Peyer's patch (tissue), 4 donors: ENCODE measurements around the gene INPP5F. TPM values are rescaled to one million over a fixed set of nuclear protein-coding genes. Genes with fewer than 3 reads are reported as not detected.
A peak's percentile ranks its signal among the peaks of the same experiment; 100 is the strongest.

Source experiments
- DNase-seq, 3 donors: peaks; one replicate each; pipeline ENCODE4 v3.0.0-alpha.2; 2017 to 2019
- H3K27ac ChIP-seq, 4 donors: fragments of 200-600 bp; sonication (generic); one replicate each; pipeline ENCODE4 v1.5.1; 2016 to 2019
- H3K27me3 ChIP-seq, 2 donors: fragments of 200-600 bp; sonication (generic); one replicate each; pipeline ENCODE4 v1.5.1; 2019
- H3K36me3 ChIP-seq, 3 donors: fragments of 200-600 bp; sonication (generic); one replicate each; pipeline ENCODE4 v1.5.1; 2016 to 2019
- H3K4me1 ChIP-seq, 4 donors: fragments of 200-600 bp; sonication (generic); one replicate each; pipeline ENCODE4 v1.5.1; 2016 to 2019
- H3K4me3 ChIP-seq, 4 donors: fragments of 200-600 bp; sonication (generic); 1 replicate in 3 of 4; 2 replicates in 1 of 4; pipeline ENCODE4 v1.5.1; 2016 to 2019; ENCODE audit warnings: mild to moderate bottlenecking in 1 of 4
- H3K9me3 ChIP-seq, 4 donors: fragments of 200-600 bp; sonication (generic); one replicate each; pipeline ENCODE4 v1.5.1; 2016 to 2019; ENCODE audit warnings: mild to moderate bottlenecking in 1 of 4
- CTCF ChIP-seq, 6 experiments: fragments of 450-650 bp in 4 of 6; fragments of 200-600 bp in 2 of 6; sonication (generic) in 1 of 6; IDR thresholded peaks; one replicate each; pipeline ENCODE4 v1.5.1; 2017 to 2019; ENCODE audit warnings: antibody characterized with exemption in 6 of 6, mild to moderate bottlenecking in 3 of 6, moderate library complexity in 1 of 6
- POLR2A ChIP-seq, 2 donors: fragments of 450-650 bp; IDR thresholded peaks; one replicate each; pipeline ENCODE4 v1.5.1; 2017; ENCODE audit warnings: antibody characterized with exemption in 2 of 2, mild to moderate bottlenecking in 2 of 2, moderate library complexity in 2 of 2
- total RNA-seq, 4 donors: library from RNA; depleted of rRNA; stranded (reverse); fragments of >200 nt; gene quantifications; one replicate each; pipeline ENCODE4 v1.1.0, GENCODE V29; 2016

Gene INPP5F
- total RNA-seq, 4 donors from 2014 or later = 6.5 to 37.1 (median 10.2) TPM

GRCh38 chr10:119735451-119735850 lies 9.6 kb downstream of the INPP5F start:
- no peak for DNase-seq
- no peak overlapping the region for H3K4me3 ChIP-seq
- no peak for TF ChIP-seq POLR2A (IDR thresholded peaks at IDR 0.05)
- TF ChIP-seq CTCF (IDR thresholded peaks at IDR 0.05) = no peak
- H3K27me3 ChIP-seq = no peaks in the 10 kb centered on the region
- H3K4me1 ChIP-seq = peaks cover 0 to 12% (median 0%) of the 10 kb centered on the region in 4 donors
- no peak overlapping the region for H3K27ac ChIP-seq
- H3K9me3 ChIP-seq = no peaks in the 10 kb centered on the region
- no peaks in the 10 kb centered on the region for H3K36me3 ChIP-seq

- Histone ChIP-seq H3K4me3 (no peak overlapping the region), H3K4me1 (peaks cover 0 to 12% (median 0%) of the 10 kb centered on the region in 4 donors), H3K36me3 (no peaks in the 10 kb centered on the region), H3K27ac (no peak overlapping the region), H3K27me3 (no peaks in the 10 kb centered on the region), H3K9me3 (no peaks in the 10 kb centered on the region)
- TF ChIP-seq POLR2A (IDR thresholded peaks at IDR 0.05) (no peak), CTCF (IDR thresholded peaks at IDR 0.05) (no peak)
- DNase-seq = no peak
Measured at GRCh38 chr10:119736220-119736619, 10.4 kb downstream of the INPP5F start.

GRCh38 chr10:119737039-119737663 lies 11.3 kb downstream of the INPP5F start:
- H3K27me3 ChIP-seq = no peaks in the 10 kb centered on the region
- H3K4me3 ChIP-seq = no peak overlapping the region
- peak overlapping the region in 3 of 4 donors; percentile 13 to 54 (median 25) for H3K27ac ChIP-seq
- DNase-seq = no peak
- TF ChIP-seq CTCF (IDR thresholded peaks at IDR 0.05) (no peak), POLR2A (IDR thresholded peaks at IDR 0.05) (no peak)
- no peaks in the 10 kb centered on the region for H3K36me3 ChIP-seq
- peaks cover 0 to 12% (median 0%) of the 10 kb centered on the region in 4 donors for H3K4me1 ChIP-seq
- no peaks in the 10 kb centered on the region for H3K9me3 ChIP-seq

- no peaks in the 10 kb centered on the region for H3K36me3 ChIP-seq
- no peaks in the 10 kb centered on the region for H3K9me3 ChIP-seq
- no peaks in the 10 kb centered on the region for H3K27me3 ChIP-seq
- DNase-seq = peak in 1 of 3 donors; percentile 69
- peaks cover 0 to 12% (median 0%) of the 10 kb centered on the region in 4 donors for H3K4me1 ChIP-seq
- TF ChIP-seq POLR2A (IDR thresholded peaks at IDR 0.05) (no peak), CTCF (IDR thresholded peaks at IDR 0.05) (no peak)
- H3K27ac ChIP-seq = peak overlapping the region in 3 of 4 donors; percentile 13 to 54 (median 25)
- H3K4me3 ChIP-seq = no peak overlapping the region
Measured at GRCh38 chr10:119737823-119738222, 12.0 kb downstream of the INPP5F start.

- TF ChIP-seq POLR2A (IDR thresholded peaks at IDR 0.05) = no peak
- TF ChIP-seq CTCF (IDR thresholded peaks at IDR 0.05) = no peak
- H3K27ac ChIP-seq = no peak overlapping the region
- H3K4me1 ChIP-seq = peaks cover 0 to 12% (median 0%) of the 10 kb centered on the region in 4 donors
- no peaks in the 10 kb centered on the region for H3K9me3 ChIP-seq
- no peak for DNase-seq
- no peaks in the 10 kb centered on the region for H3K36me3 ChIP-seq
- H3K27me3 ChIP-seq = no peaks in the 10 kb centered on the region
- H3K4me3 ChIP-seq = no peak overlapping the region
Measured at GRCh38 chr10:119738962-119739361, 13.1 kb downstream of the INPP5F start.
